ENCODE results near the gene FRK.
"Not testable (repeated sequence)": the region's sequence is repeated elsewhere in the genome, so short reads cannot be mapped to it uniquely, and the experiment has no call there.

FRK gene

GRCh38 chr6:116074732-116075390 lies 14.2 kb upstream of the FRK start:
- no peak for DNase-seq

- no peak for DNase-seq
These were observed 13.2 kb upstream of the FRK start for GRCh38 chr6:116073765-116074440.

GRCh38 chr6:116072368-116072767 lies 11.7 kb upstream of the FRK start:
- DNase-seq = no peak

GRCh38 chr6:116070616-116071389 lies 10.1 kb upstream of the FRK start:
- no peak for DNase-seq

- DNase-seq = no peak
These were observed 9.4 kb upstream of the FRK start for GRCh38 chr6:116070101-116070500.

- DNase-seq = no peak
These were observed 6.1 kb upstream of the FRK start for GRCh38 chr6:116066789-116067188.

- DNase-seq = no peak
These were observed 4.0 kb upstream of the FRK start for GRCh38 chr6:116064666-116065065.

GRCh38 chr6:116062496-116062895 lies 1.8 kb upstream of the FRK start:
- no peak for DNase-seq

GRCh38 chr6:116059713-116060571 lies 749 bp downstream of the FRK start:
- DNase-seq = no peak

- no peak for DNase-seq
These were observed 2.9 kb downstream of the FRK start for GRCh38 chr6:116057766-116058165.

GRCh38 chr6:116055513-116055912 lies 5.2 kb downstream of the FRK start:
- no peak for DNase-seq

GRCh38 chr6:116051244-116051643 lies 9.4 kb downstream of the FRK start:
- DNase-seq = no peak

- no peak for DNase-seq
These were observed 10.0 kb downstream of the FRK start for GRCh38 chr6:116050737-116051136.

GRCh38 chr6:116049321-116049720 lies 11.4 kb downstream of the FRK start:
- DNase-seq = no peak

- DNase-seq = no peak
These were observed 13.3 kb downstream of the FRK start for GRCh38 chr6:116047173-116047933.

GRCh38 chr6:116046737-116047136 lies 14.0 kb downstream of the FRK start:
- no peak for DNase-seq

GRCh38 chr6:116046272-116046671 lies 14.4 kb downstream of the FRK start:
- DNase-seq = not testable (repeated sequence)

- DNase-seq = no peak
These were observed 18.8 kb downstream of the FRK start for GRCh38 chr6:116041934-116042333.

- no peak for DNase-seq
These were observed 19.7 kb downstream of the FRK start for GRCh38 chr6:116040993-116041392.

GRCh38 chr6:116036885-116037284 lies 23.8 kb downstream of the FRK start:
- DNase-seq = no peak

GRCh38 chr6:116036075-116036773 lies 24.5 kb downstream of the FRK start:
- DNase-seq = no peak

- no peak for DNase-seq
These were observed 25.1 kb downstream of the FRK start for GRCh38 chr6:116035616-116036015.

All from CD4-positive, alpha-beta T cell treated with Interleukin-1 beta for 1 hour (primary cell).